HL-60 (cell line): Measurements from ENCODE around the gene ADPRM.

Source experiments
- CTCF ChIP-seq: IDR thresholded peaks from one replicate; pipeline ENCODE4 v1.5.1; 2011; ENCODE audit warnings: low read length, control low read depth, inconsistent platforms; ENCODE audit not compliant: insufficient read depth
- GABPA ChIP-seq: IDR thresholded peaks from 2 replicates; pipeline ENCODE4 v1.6.1; 2012; ENCODE audit warnings: low read depth
- POLR2AphosphoS5 ChIP-seq: IDR thresholded peaks from 2 replicates; pipeline ENCODE4 v1.6.1; 2012; ENCODE audit warnings: low read depth
- REST ChIP-seq: IDR thresholded peaks from 2 replicates; pipeline ENCODE4 v1.6.1; 2012; ENCODE audit warnings: low read depth; ENCODE audit not compliant: insufficient replicate concordance
- SPI1 ChIP-seq: IDR thresholded peaks from 2 replicates; pipeline ENCODE4 v1.6.1; 2012; ENCODE audit warnings: low read depth, mild to moderate bottlenecking, borderline replicate concordance

DNA sequence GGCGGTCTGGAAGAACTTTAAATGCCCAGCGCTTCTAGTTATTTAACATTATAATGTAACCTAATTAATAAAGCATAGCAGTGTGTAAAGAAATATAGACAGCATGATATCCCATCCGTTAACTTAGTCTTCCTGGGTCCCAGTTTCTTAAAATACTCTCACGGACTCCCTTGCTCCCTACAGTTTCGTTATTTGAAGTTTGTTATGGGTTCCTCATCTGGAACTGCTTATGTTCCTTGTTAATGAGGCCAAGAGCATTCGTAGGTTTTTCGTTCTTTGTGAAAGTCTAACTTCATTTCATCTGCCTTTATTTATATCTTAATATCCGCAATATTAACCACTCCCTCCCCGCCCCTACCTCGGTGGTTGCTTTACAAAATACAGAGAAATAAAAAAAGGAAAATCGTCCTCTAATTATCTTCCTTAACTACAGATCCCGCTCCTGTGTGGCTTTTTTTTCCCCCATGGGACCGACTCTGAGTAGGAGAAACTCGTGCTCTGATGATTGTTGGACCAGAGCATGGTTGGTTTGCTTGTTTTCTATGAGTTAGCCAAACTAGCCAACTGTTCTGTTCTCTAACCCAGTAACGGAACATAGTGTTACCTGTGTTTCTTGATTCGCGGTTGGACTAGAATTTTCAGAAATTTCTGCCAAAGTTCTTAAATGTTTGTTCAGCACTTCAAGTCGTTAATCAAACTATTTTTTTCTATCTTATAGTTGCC is 863 bp downstream of the ADPRM start:
- TF ChIP-seq CTCF (no peak), REST (no peak), POLR2AphosphoS5 (no peak), SPI1 (no peak), GABPA (no peak)
